ENCODE data around the gene B2M. TPM values are rescaled to one million over a fixed set of nuclear protein-coding genes. Genes with fewer than 3 reads are reported as not detected.

B2M gene
- total and polyA plus RNA-seq, 4 donors: 1,933 to 11,026 (median 3,433) TPM

GRCh38 chr15:44666210-44667038 lies 44.9 kb upstream of the B2M start:
- WGBS, 2 donors: 39 to 52% methylated on average over 5 of the region's 5 CpGs
- Histone ChIP-seq H3K4me1 (ENCODE audit: control insufficient read depth in 5 of 5, insufficient read depth in 5 of 5, low read length in 5 of 5) (peaks cover 0 to 11% (median 2%) of the 10 kb centered on the region in 5 donors), H3K27ac (ENCODE audit: low read depth in 1 of 2, low read length in 1 of 2) (no peak overlapping the region), H3K9ac (ENCODE audit: insufficient read depth in 1 of 2, low read length in 2 of 2) (no peak overlapping the region), H3K27me3 (ENCODE audit: control insufficient read depth in 3 of 3, insufficient read depth in 3 of 3, low read length in 2 of 3) (no peaks in the 10 kb centered on the region), H3K9me3 (ENCODE audit: control insufficient read depth in 4 of 4, insufficient read depth in 3 of 4, low read length in 3 of 4) (no peaks in the 10 kb centered on the region), H3K36me3 (ENCODE audit: control insufficient read depth in 4 of 4, insufficient read depth in 4 of 4, low read length in 4 of 4) (peaks cover 0 to 5% (median 0%) of the 10 kb centered on the region in 4 donors), H3K4me3 (no peak overlapping the region)
- TF ChIP-seq CTCF (IDR thresholded peaks at IDR 0.05; ENCODE audit: control extremely low read depth, extremely low read depth): no peak
- DNase-seq: no peak
- no peak for ATAC-seq (ENCODE audit: insufficient read depth, low FRiP score)

DNA sequence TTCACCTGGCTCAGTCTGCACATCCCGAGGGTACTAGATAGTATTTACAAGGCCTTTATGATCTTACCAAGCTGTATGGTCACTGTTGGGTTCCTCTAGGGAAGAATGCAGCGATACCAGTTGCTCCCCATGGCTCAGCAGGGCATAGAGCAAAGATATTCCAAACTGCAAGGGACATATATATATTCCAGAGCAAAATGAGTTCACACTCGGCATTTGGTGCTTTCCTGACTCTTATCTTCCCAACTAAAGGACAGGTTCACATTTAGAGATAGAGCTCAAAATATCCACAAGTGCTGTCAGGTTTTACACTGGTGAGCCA lies 44.3 kb upstream of the B2M start:
- no peak overlapping the region for H3K27ac ChIP-seq (ENCODE audit: low read depth in 1 of 2, low read length in 1 of 2)
- ATAC-seq (ENCODE audit: insufficient read depth, low FRiP score): no peak
- no peak overlapping the region for H3K4me3 ChIP-seq

GRCh38 chr15:44668921-44669320 lies 42.4 kb upstream of the B2M start:
- 25 to 51% methylated on average over 2 of the region's 2 CpGs for WGBS, 2 donors

More for the DNA sequence above, 44.3 kb upstream of the B2M start:
- TF ChIP-seq CTCF (IDR thresholded peaks at IDR 0.05; ENCODE audit: control extremely low read depth, extremely low read depth): no peak
- Histone ChIP-seq H3K9ac (ENCODE audit: insufficient read depth in 1 of 2, low read length in 2 of 2) (no peak overlapping the region), H3K27me3 (ENCODE audit: control insufficient read depth in 3 of 3, insufficient read depth in 3 of 3, low read length in 2 of 3) (no peaks in the 10 kb centered on the region), H3K9me3 (ENCODE audit: control insufficient read depth in 4 of 4, insufficient read depth in 3 of 4, low read length in 3 of 4) (no peaks in the 10 kb centered on the region), H3K4me1 (ENCODE audit: control insufficient read depth in 5 of 5, insufficient read depth in 5 of 5, low read length in 5 of 5) (peaks cover 0 to 10% (median 0%) of the 10 kb centered on the region in 5 donors), H3K36me3 (ENCODE audit: control insufficient read depth in 4 of 4, insufficient read depth in 4 of 4, low read length in 4 of 4) (peaks cover 0 to 5% (median 0%) of the 10 kb centered on the region in 4 donors)
- DNase-seq: no peak
- WGBS, 2 donors: 64 to 65% methylated on average over 3 of the region's 3 CpGs

More at GRCh38 chr15:44668921-44669320, 42.4 kb upstream of the B2M start:
- TF ChIP-seq CTCF (IDR thresholded peaks at IDR 0.05; ENCODE audit: control extremely low read depth, extremely low read depth): no peak
- no peak overlapping the region for H3K4me3 ChIP-seq
- ATAC-seq (ENCODE audit: insufficient read depth, low FRiP score) (no peak), DNase-seq (no peak)
- no peak overlapping the region for H3K27ac ChIP-seq (ENCODE audit: low read depth in 1 of 2, low read length in 1 of 2)
- H3K36me3 ChIP-seq (ENCODE audit: control insufficient read depth in 4 of 4, insufficient read depth in 4 of 4, low read length in 4 of 4): no peaks in the 10 kb centered on the region
- H3K4me1 ChIP-seq (ENCODE audit: control insufficient read depth in 5 of 5, insufficient read depth in 5 of 5, low read length in 5 of 5): peaks cover 0 to 1% (median 0%) of the 10 kb centered on the region in 5 donors
- no peaks in the 10 kb centered on the region for H3K9me3 ChIP-seq (ENCODE audit: control insufficient read depth in 4 of 4, insufficient read depth in 3 of 4, low read length in 3 of 4)
- no peaks in the 10 kb centered on the region for H3K27me3 ChIP-seq (ENCODE audit: control insufficient read depth in 3 of 3, insufficient read depth in 3 of 3, low read length in 2 of 3)
- no peak overlapping the region for H3K9ac ChIP-seq (ENCODE audit: insufficient read depth in 1 of 2, low read length in 2 of 2)

All from lung (tissue), 12 donors.